H9 (cell line): ENCODE results near the gene WDR54. TPM values are rescaled to one million over a fixed set of nuclear protein-coding genes. Genes with fewer than 3 reads are reported as not detected.

ENCODE experiments used
- DNase-seq: peaks from one replicate; pipeline ENCODE4 v3.0.0-alpha.2; 2017
- H2AFZ ChIP-seq: one replicate; pipeline ENCODE4 v1.6.1; 2013; ENCODE audit warnings: mild to moderate bottlenecking, low read length, control low read depth, moderate library complexity
- H2AK5ac ChIP-seq: 2 replicates; pipeline ENCODE4 v1.6.1; 2013; ENCODE audit warnings: low read length, control low read depth, mixed read lengths; ENCODE audit not compliant: insufficient read length
- H2BK120ac ChIP-seq: one replicate; pipeline ENCODE4 v1.6.1; 2013; ENCODE audit warnings: low read depth, mild to moderate bottlenecking, low read length, control low read depth, inconsistent platforms; ENCODE audit not compliant: poor library complexity, severe bottlenecking
- H2BK12ac ChIP-seq: 2 replicates; pipeline ENCODE4 v1.6.1; 2013; ENCODE audit warnings: low read length, control low read depth, mixed read lengths, low read depth; ENCODE audit not compliant: insufficient read length
- H2BK15ac ChIP-seq: 2 replicates; pipeline ENCODE4 v1.6.1; 2013; ENCODE audit warnings: low read depth, low read length, control low read depth
- H2BK20ac ChIP-seq: one replicate; pipeline ENCODE4 v1.6.1; 2013; ENCODE audit warnings: low read depth, mild to moderate bottlenecking, low read length, control low read depth, inconsistent platforms; ENCODE audit not compliant: poor library complexity, severe bottlenecking
- H2BK5ac ChIP-seq: 2 replicates; pipeline ENCODE4 v1.6.1; 2013; ENCODE audit warnings: low read length, control low read depth, mixed read lengths; ENCODE audit not compliant: insufficient read length
- H3K14ac ChIP-seq: 2 replicates; pipeline ENCODE4 v1.6.1; 2013; ENCODE audit warnings: low read length, control low read depth; ENCODE audit not compliant: insufficient read depth
- H3K18ac ChIP-seq: 2 replicates; pipeline ENCODE4 v1.6.1; 2013; ENCODE audit warnings: low read depth, mild to moderate bottlenecking, mixed read lengths, low read length, control low read depth; ENCODE audit not compliant: insufficient read length
- H3K23ac ChIP-seq: 2 replicates; pipeline ENCODE4 v1.6.1; 2013; ENCODE audit warnings: low read length, control low read depth, mixed read lengths, low read depth; ENCODE audit not compliant: insufficient read length
- H3K23me2 ChIP-seq: 2 replicates; pipeline ENCODE4 v1.6.1; 2013; ENCODE audit warnings: low read depth, mild to moderate bottlenecking, mixed read lengths, low read length, control low read depth; ENCODE audit not compliant: insufficient read length, poor library complexity, severe bottlenecking
- H3K27ac ChIP-seq: 2 replicates; pipeline ENCODE4 v1.5.1; 2013; ENCODE audit warnings: low read length, control low read depth, mixed read lengths, low read depth; ENCODE audit not compliant: insufficient read length
- H3K27me3 ChIP-seq: 2 replicates; pipeline ENCODE4 v1.6.1; 2013; ENCODE audit warnings: low read length, control low read depth, inconsistent platforms; ENCODE audit not compliant: insufficient read depth
- H3K4ac ChIP-seq: 2 replicates; pipeline ENCODE4 v1.6.1; 2013; ENCODE audit warnings: low read depth, mild to moderate bottlenecking, control low read depth, inconsistent platforms, low read length, moderate library complexity
- H3K4me1 ChIP-seq: 2 replicates; pipeline ENCODE4 v1.6.1; 2013; ENCODE audit warnings: low read length, control low read depth, inconsistent platforms; ENCODE audit not compliant: insufficient read depth
- H3K4me2 ChIP-seq: 2 replicates; pipeline ENCODE4 v1.6.1; 2013; ENCODE audit warnings: low read length, control low read depth, mixed read lengths; ENCODE audit not compliant: insufficient read length, insufficient read depth
- H3K56ac ChIP-seq: 2 replicates; pipeline ENCODE4 v1.6.1; 2013; ENCODE audit warnings: low read depth, mild to moderate bottlenecking, mixed read lengths, low read length, control low read depth; ENCODE audit not compliant: insufficient read length
- H3K79me1 ChIP-seq: 2 replicates; pipeline ENCODE4 v1.6.1; 2013; ENCODE audit warnings: low read depth, mild to moderate bottlenecking, moderate library complexity, low read length, control low read depth, inconsistent platforms; ENCODE audit not compliant: insufficient read depth, poor library complexity, severe bottlenecking
- H3K79me2 ChIP-seq: 2 replicates; pipeline ENCODE4 v1.6.1; 2013; ENCODE audit warnings: low read length, control low read depth, inconsistent platforms; ENCODE audit not compliant: insufficient read depth
- H3K9ac ChIP-seq: 2 replicates; pipeline ENCODE4 v1.6.1; 2013; ENCODE audit warnings: low read length, control low read depth, mixed read lengths; ENCODE audit not compliant: insufficient read length; ENCODE audit errors: extremely low read depth
- H3K9me3 ChIP-seq: one replicate; pipeline ENCODE4 v1.6.1; 2013; ENCODE audit warnings: low read depth, low read length, inconsistent platforms; ENCODE audit not compliant: control insufficient read depth
- H3T11ph ChIP-seq: one replicate; pipeline ENCODE4 v1.6.1; 2013; ENCODE audit warnings: mild to moderate bottlenecking, low read length, control low read depth, inconsistent platforms
- H4K20me1 ChIP-seq: one replicate; pipeline ENCODE4 v1.6.1; 2013; ENCODE audit not compliant: control insufficient read depth, insufficient read length, insufficient read depth
- H4K5ac ChIP-seq: 2 replicates; pipeline ENCODE4 v1.6.1; 2013; ENCODE audit warnings: low read depth, mild to moderate bottlenecking, mixed read lengths, low read length, control low read depth; ENCODE audit not compliant: insufficient read length
- H4K8ac ChIP-seq: replicated peaks from 2 replicates; pipeline ENCODE4 v1.6.1; 2013; ENCODE audit warnings: low read length, control low read depth, mixed read lengths, low read depth; ENCODE audit not compliant: insufficient read length
- H4K91ac ChIP-seq: 2 replicates; pipeline ENCODE4 v1.6.1; 2013; ENCODE audit warnings: low read depth, mild to moderate bottlenecking, moderate library complexity, mixed read lengths, low read length, control low read depth; ENCODE audit not compliant: insufficient read length
- H3K27ac Mint-ChIP-seq, 3 experiments: 2 replicates in 2 of 3; 3 replicates in 1 of 3; pipeline ENCODE4 v1.8.0; 2020 to 2021; ENCODE audit warnings: mixed read lengths in 3 of 3, mild to moderate bottlenecking in 1 of 3, moderate library complexity in 1 of 3
- H3K27me3 Mint-ChIP-seq: 2 replicates; pipeline ENCODE4 v1.8.0; 2021; ENCODE audit warnings: low read depth, mild to moderate bottlenecking, moderate library complexity, mixed read lengths
- H3K36me3 Mint-ChIP-seq, 3 experiments: 2 replicates in 2 of 3; 3 replicates in 1 of 3; pipeline ENCODE4 v1.8.0; 2020 to 2021; ENCODE audit warnings: low read depth in 3 of 3, mixed read lengths in 3 of 3; ENCODE audit not compliant: insufficient read depth in 1 of 3
- H3K4me1 Mint-ChIP-seq, 2 experiments: 2 replicates each; pipeline ENCODE4 v1.8.0; 2020; ENCODE audit warnings: mixed read lengths in 2 of 2
- H3K4me3 Mint-ChIP-seq, 2 experiments: 2 replicates in 1 of 2; 3 replicates in 1 of 2; pipeline ENCODE4 v1.8.0; 2020 to 2021; ENCODE audit warnings: mild to moderate bottlenecking in 2 of 2, mixed read lengths in 2 of 2, moderate library complexity in 1 of 2
- H3K9me3 Mint-ChIP-seq, 2 experiments: 2 replicates in 1 of 2; 3 replicates in 1 of 2; pipeline ENCODE4 v1.8.0; 2020; ENCODE audit warnings: mild to moderate bottlenecking in 2 of 2, mixed read lengths in 2 of 2, moderate library complexity in 1 of 2
- CTCF ChIP-seq: fragments of 200-600 bp; sonication (generic); conservative IDR thresholded peaks from 3 replicates; pipeline ENCODE4 v1.8.0; 2021; ENCODE audit warnings: antibody characterized with exemption, mild to moderate bottlenecking
- WGBS: extraction: QIAGEN DNeasy Blood & Tissue Kit; methylation state at CpG from one replicate; pipeline ENCODE4 v1.1.7; 2013; ENCODE audit warnings: missing lambda C conversion rate, low lambda C conversion rate, mixed read lengths; ENCODE audit not compliant: insufficient read length; ENCODE audit errors: extremely low coverage; 5-methylcytosine and 5-hydroxymethylcytosine counted together
- total RNA-seq: library from RNA; stranded (reverse); gene quantifications from 2 replicates; pipeline ENCODE4 v1.2.1, GENCODE V29; 2021

WDR54 gene
- total RNA-seq, 1 experiment from 2014 or later = 66.4 TPM

GRCh38 chr2:74417197-74417596 is 4.3 kb upstream of the WDR54 start:
- Histone ChIP-seq H3K4me2 (no peak overlapping the region), H2AFZ (no peak overlapping the region), H3K18ac (no peak overlapping the region), H3T11ph (no peak overlapping the region), H3K79me2 (no peaks in the 10 kb centered on the region), H2BK15ac (no peak overlapping the region), H2AK5ac (no peak overlapping the region), H2BK20ac (no peak overlapping the region), H3K14ac (no peak overlapping the region), H2BK12ac (no peak overlapping the region), H4K91ac (no peak overlapping the region), H4K20me1 (no peaks in the 10 kb centered on the region), H3K23ac (no peak overlapping the region), H3K4ac (no peak overlapping the region), H3K27ac (no peak overlapping the region), H3K56ac (no peak overlapping the region), H3K27me3 (no peaks in the 10 kb centered on the region), H4K8ac (no peak overlapping the region), H3K9ac (no peak overlapping the region), H4K5ac (no peak overlapping the region), H2BK5ac (no peak overlapping the region), H2BK120ac (no peak overlapping the region), H3K4me1 (no peaks in the 10 kb centered on the region), H3K79me1 (no peaks in the 10 kb centered on the region), H3K9me3 (no peaks in the 10 kb centered on the region), H3K23me2 (peaks cover 9% of the 10 kb centered on the region)
- no peaks in the 10 kb centered on the region; a peak in 1 of 7 replicates for H3K36me3 Mint-ChIP-seq
- H3K27me3 Mint-ChIP-seq = peaks cover 30% of the 10 kb centered on the region
- H3K4me1 Mint-ChIP-seq = peaks cover 1 to 18% of the 10 kb centered on the region in 2 experiments; a peak in 3 of 4 replicates
- H3K27ac Mint-ChIP-seq = no peak overlapping the region
- no peak overlapping the region for H3K4me3 Mint-ChIP-seq
- WGBS = no CpG with 5 or more reads among the region's 3 CpGs
- no peak for TF ChIP-seq CTCF
- H3K9me3 Mint-ChIP-seq = no peaks in the 10 kb centered on the region; a peak in 1 of 5 replicates
- no peak for DNase-seq
